ENCODE results near the gene LAMB4.

Gene LAMB4

GRCh38 chr7:108109221-108109908 is 20.8 kb downstream of the LAMB4 start:
- no peak overlapping the region for H3K4me3 Mint-ChIP-seq
- no peaks in the 10 kb centered on the region for H3K9me3 Mint-ChIP-seq
- H3K27ac Mint-ChIP-seq = no peak overlapping the region
- intact Hi-C loops (cut with micrococcal nuclease) = loop anchor here (2.0 kb wide), 1 partner anchor 37 kb away; no protein-coding TSS in a partner anchor
- no peaks in the 10 kb centered on the region for H3K36me3 Mint-ChIP-seq (ENCODE audit: low read depth)
- no peaks in the 10 kb centered on the region for H3K27me3 Mint-ChIP-seq
- H3K4me1 Mint-ChIP-seq (ENCODE audit: low read depth) = no peaks in the 10 kb centered on the region

GRCh38 chr7:108108131-108108530 is 22.0 kb downstream of the LAMB4 start:
- no peaks in the 10 kb centered on the region for H3K9me3 Mint-ChIP-seq

GRCh38 chr7:108104324-108104723 is 25.8 kb downstream of the LAMB4 start:
- intact Hi-C loops (cut with micrococcal nuclease) = no loop called here
- H3K4me1 Mint-ChIP-seq (ENCODE audit: low read depth) = no peaks in the 10 kb centered on the region
- H3K9me3 Mint-ChIP-seq = no peaks in the 10 kb centered on the region
- H3K27ac Mint-ChIP-seq = no peak overlapping the region
- no peak overlapping the region for H3K4me3 Mint-ChIP-seq
- no peaks in the 10 kb centered on the region for H3K36me3 Mint-ChIP-seq (ENCODE audit: low read depth)
- H3K27me3 Mint-ChIP-seq = no peaks in the 10 kb centered on the region

More at GRCh38 chr7:108108131-108108530, 22.0 kb downstream of the LAMB4 start:
- Mint-ChIP-seq H3K4me3 (no peak overlapping the region), H3K4me1 (ENCODE audit: low read depth) (no peaks in the 10 kb centered on the region), H3K27me3 (no peaks in the 10 kb centered on the region), H3K27ac (no peak overlapping the region), H3K36me3 (ENCODE audit: low read depth) (no peaks in the 10 kb centered on the region)
- intact Hi-C loops (cut with micrococcal nuclease) = loop anchor here (2.0 kb wide), 1 partner anchor 39 kb away; no protein-coding TSS in a partner anchor

GRCh38 chr7:108103558-108104298 is 26.4 kb downstream of the LAMB4 start:
- H3K4me1 Mint-ChIP-seq (ENCODE audit: low read depth) = no peaks in the 10 kb centered on the region
- no peak overlapping the region for H3K27ac Mint-ChIP-seq
- no peak overlapping the region for H3K4me3 Mint-ChIP-seq
- peaks cover 3% of the 10 kb centered on the region for H3K27me3 Mint-ChIP-seq
- no peaks in the 10 kb centered on the region for H3K36me3 Mint-ChIP-seq (ENCODE audit: low read depth)
- intact Hi-C loops (cut with micrococcal nuclease) = no loop called here
- no peaks in the 10 kb centered on the region for H3K9me3 Mint-ChIP-seq

- Mint-ChIP-seq H3K36me3 (ENCODE audit: low read depth) (no peaks in the 10 kb centered on the region), H3K4me3 (no peak overlapping the region), H3K27ac (no peak overlapping the region), H3K9me3 (no peaks in the 10 kb centered on the region), H3K27me3 (peaks cover 3% of the 10 kb centered on the region), H3K4me1 (ENCODE audit: low read depth) (no peaks in the 10 kb centered on the region)
- intact Hi-C loops (cut with micrococcal nuclease) = no loop called here
Observed at GRCh38 chr7:108102671-108103312, 27.4 kb downstream of the LAMB4 start.

- Mint-ChIP-seq H3K27me3 (peaks cover 3% of the 10 kb centered on the region), H3K4me3 (no peak overlapping the region), H3K36me3 (ENCODE audit: low read depth) (no peaks in the 10 kb centered on the region), H3K27ac (no peak overlapping the region), H3K9me3 (no peaks in the 10 kb centered on the region), H3K4me1 (ENCODE audit: low read depth) (no peaks in the 10 kb centered on the region)
- intact Hi-C loops (cut with micrococcal nuclease) = no loop called here
Observed at GRCh38 chr7:108101759-108102158, 28.4 kb downstream of the LAMB4 start.

GRCh38 chr7:108099713-108100112 is 30.4 kb downstream of the LAMB4 start:
- H3K4me1 Mint-ChIP-seq (ENCODE audit: low read depth) = no peaks in the 10 kb centered on the region
- H3K4me3 Mint-ChIP-seq = no peak overlapping the region
- no peaks in the 10 kb centered on the region for H3K36me3 Mint-ChIP-seq (ENCODE audit: low read depth)
- H3K9me3 Mint-ChIP-seq = no peaks in the 10 kb centered on the region
- peaks cover 3% of the 10 kb centered on the region for H3K27me3 Mint-ChIP-seq
- no peak overlapping the region for H3K27ac Mint-ChIP-seq
- intact Hi-C loops (cut with micrococcal nuclease) = no loop called here

GRCh38 chr7:108097703-108098102 is 32.5 kb downstream of the LAMB4 start:
- intact Hi-C loops (cut with micrococcal nuclease) = no loop called here
- Mint-ChIP-seq H3K4me1 (ENCODE audit: low read depth) (no peaks in the 10 kb centered on the region), H3K27ac (no peak overlapping the region), H3K4me3 (no peak overlapping the region), H3K36me3 (ENCODE audit: low read depth) (no peaks in the 10 kb centered on the region), H3K9me3 (no peaks in the 10 kb centered on the region), H3K27me3 (peaks cover 3% of the 10 kb centered on the region)

- Mint-ChIP-seq H3K36me3 (ENCODE audit: low read depth) (no peaks in the 10 kb centered on the region), H3K9me3 (no peaks in the 10 kb centered on the region), H3K27me3 (peaks cover 3% of the 10 kb centered on the region), H3K4me1 (ENCODE audit: low read depth) (no peaks in the 10 kb centered on the region), H3K4me3 (no peak overlapping the region), H3K27ac (no peak overlapping the region)
- intact Hi-C loops (cut with micrococcal nuclease) = no loop called here
Observed at GRCh38 chr7:108096996-108097395, 33.2 kb downstream of the LAMB4 start.

- Mint-ChIP-seq H3K36me3 (ENCODE audit: low read depth) (no peaks in the 10 kb centered on the region), H3K4me1 (ENCODE audit: low read depth) (no peaks in the 10 kb centered on the region), H3K9me3 (no peaks in the 10 kb centered on the region), H3K27me3 (peaks cover 5% of the 10 kb centered on the region), H3K4me3 (no peak overlapping the region), H3K27ac (no peak overlapping the region)
- intact Hi-C loops (cut with micrococcal nuclease) = no loop called here
Observed at GRCh38 chr7:108094933-108095710, 35.0 kb downstream of the LAMB4 start.

GRCh38 chr7:108094346-108094745 is 35.8 kb downstream of the LAMB4 start:
- H3K27ac Mint-ChIP-seq = no peak overlapping the region
- no peaks in the 10 kb centered on the region for H3K4me1 Mint-ChIP-seq (ENCODE audit: low read depth)
- H3K9me3 Mint-ChIP-seq = no peaks in the 10 kb centered on the region
- H3K36me3 Mint-ChIP-seq (ENCODE audit: low read depth) = no peaks in the 10 kb centered on the region
- no peak overlapping the region for H3K4me3 Mint-ChIP-seq
- intact Hi-C loops (cut with micrococcal nuclease) = no loop called here
- H3K27me3 Mint-ChIP-seq = peaks cover 5% of the 10 kb centered on the region

GRCh38 chr7:108093851-108094331 is 36.3 kb downstream of the LAMB4 start:
- H3K27me3 Mint-ChIP-seq = peaks cover 2% of the 10 kb centered on the region
- no peak overlapping the region for H3K27ac Mint-ChIP-seq
- no peaks in the 10 kb centered on the region for H3K36me3 Mint-ChIP-seq (ENCODE audit: low read depth)
- H3K4me1 Mint-ChIP-seq (ENCODE audit: low read depth) = no peaks in the 10 kb centered on the region
- no peaks in the 10 kb centered on the region for H3K9me3 Mint-ChIP-seq
- intact Hi-C loops (cut with micrococcal nuclease) = no loop called here
- no peak overlapping the region for H3K4me3 Mint-ChIP-seq

GRCh38 chr7:108093341-108093740 is 36.8 kb downstream of the LAMB4 start:
- H3K4me1 Mint-ChIP-seq (ENCODE audit: low read depth) = no peaks in the 10 kb centered on the region
- H3K27ac Mint-ChIP-seq = no peak overlapping the region
- intact Hi-C loops (cut with micrococcal nuclease) = no loop called here
- peaks cover 1% of the 10 kb centered on the region for H3K27me3 Mint-ChIP-seq
- no peaks in the 10 kb centered on the region for H3K36me3 Mint-ChIP-seq (ENCODE audit: low read depth)
- no peaks in the 10 kb centered on the region for H3K9me3 Mint-ChIP-seq
- H3K4me3 Mint-ChIP-seq = no peak overlapping the region

Data from dendritic cell treated with granulocyte-macrophage colony-stimulating factor and Interleukin-4, amounts not matched to agents 40 ng/mL and 50 ng/mL, for 4 days (primary cell).